Measurements from ENCODE around the gene TGM6.

The TGM6 gene

GRCh38 chr20:2365091-2365490 is 15.6 kb upstream of the TGM6 start:
- Histone ChIP-seq H3K4me1 (ENCODE audit: low read length) (no peaks in the 10 kb centered on the region), H3K27ac (ENCODE audit: low read length) (no peak overlapping the region), H3K27me3 (ENCODE audit: low read depth, low read length) (peaks cover 19% of the 10 kb centered on the region), H3K79me2 (ENCODE audit: low read length) (no peaks in the 10 kb centered on the region), H4K20me1 (ENCODE audit: insufficient read depth, low read length) (no peaks in the 10 kb centered on the region), H3K4me3 (ENCODE audit: low read length) (no peak overlapping the region), H3K4me2 (ENCODE audit: low read length) (no peak overlapping the region), H2AFZ (ENCODE audit: low read depth, low read length) (no peak overlapping the region), H3K36me3 (replicated peaks; ENCODE audit: low read depth, low read length) (no peaks in the 10 kb centered on the region), H3K9ac (ENCODE audit: low read length) (no peak overlapping the region), H3K9me3 (ENCODE audit: insufficient read depth, low read length) (peaks cover 16% of the 10 kb centered on the region)
- TF ChIP-seq EZH2phosphoT487 (IDR thresholded peaks at IDR 0.05; ENCODE audit: low read depth): no peak
- TF ChIP-seq CTCF (IDR thresholded peaks at IDR 0.05; ENCODE audit: low read depth, low read length): no peak

GRCh38 chr20:2365666-2366065 is 15.0 kb upstream of the TGM6 start:
- H3K79me2 ChIP-seq (ENCODE audit: low read length): no peaks in the 10 kb centered on the region
- TF ChIP-seq CTCF (IDR thresholded peaks at IDR 0.05; ENCODE audit: low read depth, low read length) (no peak), EZH2phosphoT487 (IDR thresholded peaks at IDR 0.05; ENCODE audit: low read depth) (no peak)
- H3K9ac ChIP-seq (ENCODE audit: low read length): no peak overlapping the region
- H3K9me3 ChIP-seq (ENCODE audit: insufficient read depth, low read length): peaks cover 18% of the 10 kb centered on the region
- peaks cover 25% of the 10 kb centered on the region for H3K27me3 ChIP-seq (ENCODE audit: low read depth, low read length)
- H2AFZ ChIP-seq (ENCODE audit: low read depth, low read length): no peak overlapping the region
- H4K20me1 ChIP-seq (ENCODE audit: insufficient read depth, low read length): no peaks in the 10 kb centered on the region
- no peaks in the 10 kb centered on the region for H3K4me1 ChIP-seq (ENCODE audit: low read length)
- H3K4me3 ChIP-seq (ENCODE audit: low read length): no peak overlapping the region
- no peak overlapping the region for H3K4me2 ChIP-seq (ENCODE audit: low read length)
- H3K36me3 ChIP-seq (replicated peaks; ENCODE audit: low read depth, low read length): no peaks in the 10 kb centered on the region
- no peak overlapping the region for H3K27ac ChIP-seq (ENCODE audit: low read length)

GRCh38 chr20:2368621-2369020 is 12.1 kb upstream of the TGM6 start:
- Histone ChIP-seq H3K27me3 (ENCODE audit: low read depth, low read length) (peaks cover 36% of the 10 kb centered on the region), H2AFZ (ENCODE audit: low read depth, low read length) (no peak overlapping the region), H3K4me2 (ENCODE audit: low read length) (no peak overlapping the region), H3K4me3 (ENCODE audit: low read length) (no peak overlapping the region), H3K79me2 (ENCODE audit: low read length) (no peaks in the 10 kb centered on the region), H3K36me3 (replicated peaks; ENCODE audit: low read depth, low read length) (no peaks in the 10 kb centered on the region), H3K4me1 (ENCODE audit: low read length) (peaks cover 6% of the 10 kb centered on the region), H3K9me3 (ENCODE audit: insufficient read depth, low read length) (peaks cover 9% of the 10 kb centered on the region), H3K9ac (ENCODE audit: low read length) (no peak overlapping the region), H4K20me1 (ENCODE audit: insufficient read depth, low read length) (no peaks in the 10 kb centered on the region), H3K27ac (ENCODE audit: low read length) (no peak overlapping the region)
- TF ChIP-seq EZH2phosphoT487 (IDR thresholded peaks at IDR 0.05; ENCODE audit: low read depth) (no peak), CTCF (IDR thresholded peaks at IDR 0.05; ENCODE audit: low read depth, low read length) (no peak)

- no peaks in the 10 kb centered on the region for H4K20me1 ChIP-seq (ENCODE audit: insufficient read depth, low read length)
- no peaks in the 10 kb centered on the region for H3K36me3 ChIP-seq (replicated peaks; ENCODE audit: low read depth, low read length)
- no peak overlapping the region for H3K4me3 ChIP-seq (ENCODE audit: low read length)
- H3K4me2 ChIP-seq (ENCODE audit: low read length): no peak overlapping the region
- H2AFZ ChIP-seq (ENCODE audit: low read depth, low read length): no peak overlapping the region
- no peaks in the 10 kb centered on the region for H3K79me2 ChIP-seq (ENCODE audit: low read length)
- peaks cover 28% of the 10 kb centered on the region for H3K27me3 ChIP-seq (ENCODE audit: low read depth, low read length)
- TF ChIP-seq EZH2phosphoT487 (IDR thresholded peaks at IDR 0.05; ENCODE audit: low read depth): no peak
- no peak for TF ChIP-seq CTCF (IDR thresholded peaks at IDR 0.05; ENCODE audit: low read depth, low read length)
- no peak overlapping the region for H3K27ac ChIP-seq (ENCODE audit: low read length)
- H3K9ac ChIP-seq (ENCODE audit: low read length): no peak overlapping the region
- H3K4me1 ChIP-seq (ENCODE audit: low read length): peaks cover 6% of the 10 kb centered on the region
- H3K9me3 ChIP-seq (ENCODE audit: insufficient read depth, low read length): peaks cover 9% of the 10 kb centered on the region
Observed at GRCh38 chr20:2373098-2373497, 7.6 kb upstream of the TGM6 start.

Measured in OCI-LY3 (cell line).